Stomach (tissue), 9 donors: ENCODE measurements around the gene MAP7. TPM values are rescaled to one million over a fixed set of nuclear protein-coding genes. Genes with fewer than 3 reads are reported as not detected.
"Not testable (repeated sequence)": the region's sequence is repeated elsewhere in the genome, so short reads cannot be mapped to it uniquely, and the experiment has no call there.

Source experiments
- DNase-seq, 2 donors: peaks; one replicate each; pipeline versions ENCODE4 v3.0.0 to v3.0.0-alpha.2; 2013 to 2019
- H3K27ac ChIP-seq, 5 donors: fragments of 200-600 bp in 4 of 5; sonication (generic) in 4 of 5; one replicate each; pipeline ENCODE4 v1.5.1; 2013 to 2019; ENCODE audit warnings: mild to moderate bottlenecking in 1 of 5, moderate library complexity in 1 of 5
- H3K27me3 ChIP-seq, 3 donors: fragments of 200-600 bp; sonication (generic); one replicate each; pipeline ENCODE4 v1.5.1; 2017 to 2019; ENCODE audit warnings: mixed run types in 1 of 3
- H3K36me3 ChIP-seq, 4 donors: fragments of 200-600 bp; sonication (generic); 1 replicate in 3 of 4; 2 replicates in 1 of 4; pipeline ENCODE4 v1.5.1; 2016 to 2019
- H3K4me1 ChIP-seq, 4 donors: fragments of 200-600 bp; sonication (generic); one replicate each; pipeline ENCODE4 v1.5.1; 2016 to 2019
- H3K4me3 ChIP-seq, 4 donors: fragments of 200-600 bp; sonication (generic) in 3 of 4; one replicate each; pipeline ENCODE4 v1.5.1; 2016 to 2019; ENCODE audit warnings: mild to moderate bottlenecking in 1 of 4
- H3K9me3 ChIP-seq, 4 donors: fragments of 200-600 bp; sonication (generic); one replicate each; pipeline ENCODE4 v1.5.1; 2016 to 2019
- EP300 ChIP-seq: sonication (generic); formaldehyde crosslinking; IDR thresholded peaks from one replicate; pipeline ENCODE4 v1.6.1; 2017; ENCODE audit warnings: antibody characterized with exemption
- POLR2A ChIP-seq, 4 donors: fragments of 450-650 bp; IDR thresholded peaks; one replicate each; pipeline ENCODE4 v1.6.1; 2016; ENCODE audit warnings: antibody characterized with exemption in 4 of 4, control low read depth in 2 of 4, mild to moderate bottlenecking in 1 of 4, moderate library complexity in 1 of 4
- POLR2AphosphoS5 ChIP-seq, 3 donors: sonication (generic); formaldehyde crosslinking; IDR thresholded peaks; one replicate each; pipeline ENCODE4 v1.6.1; 2016; ENCODE audit warnings: antibody characterized with exemption in 3 of 3
- WGBS, 5 donors: extraction: QIAGEN DNeasy Blood & Tissue Kit in 3 of 5; methylation state at CpG; one replicate each; pipeline versions ENCODE4 v1.1.5 to v1.1.7; 2013 to 2018; 5-methylcytosine and 5-hydroxymethylcytosine counted together
- intact Hi-C: fragments of 100-400 bp; cut with DNase I; formaldehyde crosslinking; loops from one replicate; pipeline ENCODE4 v1.15.1; 2023; ENCODE audit warnings: low total_unique reads
- polyA plus RNA-seq, 3 donors: library from polyadenylated mRNA; stranded (reverse); fragments of 200-250 nt; gene quantifications; one replicate each; pipeline ENCODE4 v1.2.3, GENCODE V29; 2013
- total RNA-seq, 5 donors: library from RNA; depleted of rRNA; stranded (reverse); fragments of >200 nt; gene quantifications; one replicate each; pipeline versions ENCODE4 v1.1.0 to v1.2.3, GENCODE V29; 2014 to 2016
- TF ChIP-seq, protein P1 (sequence below), 7 experiments: fragments of 450-650 bp in 4 of 7; fragments of 200-600 bp in 3 of 7; sonication (generic) in 3 of 7; IDR thresholded peaks; one replicate each; pipeline ENCODE4 v1.5.1; 2016 to 2019; ENCODE audit warnings: antibody characterized with exemption in 7 of 7, control low read depth in 2 of 7, mild to moderate bottlenecking in 1 of 7
- donor health status: healthy with polysubstance abuse.
- donor health status: Bipolar disorder and iron deficiency.
- donor health status: healthy.

MAP7 gene
- total and polyA plus RNA-seq, 8 donors: 2.3 to 28.3 (median 9.7) TPM

DNA sequence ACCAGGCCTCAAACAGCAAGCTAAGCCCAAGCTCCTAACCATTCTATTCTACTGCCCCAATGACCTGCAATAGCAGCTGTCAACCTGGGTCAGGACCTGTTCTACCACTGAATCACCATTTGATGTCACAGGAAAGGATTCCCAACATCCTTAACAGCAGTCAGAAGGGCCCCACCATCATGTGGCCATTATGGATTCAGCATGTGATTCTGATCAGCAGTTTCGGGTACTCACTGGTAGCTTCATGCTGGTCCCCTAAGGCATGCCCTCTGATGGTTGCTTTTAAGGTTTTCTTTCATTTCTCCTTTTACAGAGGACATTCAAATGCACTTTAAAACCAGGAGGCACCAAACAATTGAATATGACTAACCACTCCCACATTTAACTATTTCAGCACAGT lies 37.3 kb upstream of the MAP7 start:
- H3K27ac ChIP-seq: peak overlapping the region in 3 of 5 donors; percentile 8 to 74 (median 61)
- intact Hi-C loops: no loop called here

DNA sequence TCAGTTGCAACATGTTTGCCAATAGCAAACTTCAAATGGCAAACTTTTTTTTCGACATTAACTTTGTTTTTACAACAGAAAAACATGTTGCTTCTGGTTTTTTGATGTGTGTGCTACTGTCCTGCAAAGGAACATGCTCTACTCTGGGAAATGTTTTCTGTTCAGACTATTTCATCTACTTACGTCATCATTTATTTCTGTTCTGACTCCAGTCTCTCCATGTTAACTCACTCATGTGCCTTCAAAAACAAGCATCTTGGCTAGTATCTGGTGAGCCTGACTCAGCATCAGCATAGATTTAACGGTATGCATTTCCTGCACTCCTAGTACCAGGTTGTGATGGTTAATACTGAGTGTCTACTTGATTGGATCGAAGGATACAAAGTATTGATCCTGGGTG lies 36.1 kb upstream of the MAP7 start:
- Histone ChIP-seq H3K27ac (peak overlapping the region in 4 of 5 donors; percentile 60 to 74 (median 65)), H3K4me3 (no peak overlapping the region), H3K4me1 (peaks cover 0 to 19% (median 8%) of the 10 kb centered on the region in 4 donors), H3K27me3 (no peaks in the 10 kb centered on the region), H3K9me3 (no peaks in the 10 kb centered on the region), H3K36me3 (peaks cover 16 to 82% (median 65%) of the 10 kb centered on the region in 4 donors)
- TF ChIP-seq EP300 (no peak), POLR2AphosphoS5 (IDR thresholded peaks at IDR 0.05) (peak in 2 of 3 donors; percentile 2 to 14)
- 58 to 68% (median 68%) methylated on average over 4 of the region's 4 CpGs for WGBS, 5 donors
- intact Hi-C loops: no loop called here
- DNase-seq: no peak

More for the DNA sequence above, 37.3 kb upstream of the MAP7 start:
- DNase-seq: no peak
- Histone ChIP-seq H3K36me3 (peaks cover 26 to 82% (median 65%) of the 10 kb centered on the region in 4 donors), H3K27me3 (no peaks in the 10 kb centered on the region), H3K9me3 (no peaks in the 10 kb centered on the region), H3K4me3 (no peak overlapping the region), H3K4me1 (peaks cover 0 to 18% (median 8%) of the 10 kb centered on the region in 4 donors)
- TF ChIP-seq POLR2AphosphoS5 (IDR thresholded peaks at IDR 0.05) (no peak), POLR2A (IDR thresholded peaks at IDR 0.05) (no peak), EP300 (no peak)
- TF ChIP-seq, protein P1, sequence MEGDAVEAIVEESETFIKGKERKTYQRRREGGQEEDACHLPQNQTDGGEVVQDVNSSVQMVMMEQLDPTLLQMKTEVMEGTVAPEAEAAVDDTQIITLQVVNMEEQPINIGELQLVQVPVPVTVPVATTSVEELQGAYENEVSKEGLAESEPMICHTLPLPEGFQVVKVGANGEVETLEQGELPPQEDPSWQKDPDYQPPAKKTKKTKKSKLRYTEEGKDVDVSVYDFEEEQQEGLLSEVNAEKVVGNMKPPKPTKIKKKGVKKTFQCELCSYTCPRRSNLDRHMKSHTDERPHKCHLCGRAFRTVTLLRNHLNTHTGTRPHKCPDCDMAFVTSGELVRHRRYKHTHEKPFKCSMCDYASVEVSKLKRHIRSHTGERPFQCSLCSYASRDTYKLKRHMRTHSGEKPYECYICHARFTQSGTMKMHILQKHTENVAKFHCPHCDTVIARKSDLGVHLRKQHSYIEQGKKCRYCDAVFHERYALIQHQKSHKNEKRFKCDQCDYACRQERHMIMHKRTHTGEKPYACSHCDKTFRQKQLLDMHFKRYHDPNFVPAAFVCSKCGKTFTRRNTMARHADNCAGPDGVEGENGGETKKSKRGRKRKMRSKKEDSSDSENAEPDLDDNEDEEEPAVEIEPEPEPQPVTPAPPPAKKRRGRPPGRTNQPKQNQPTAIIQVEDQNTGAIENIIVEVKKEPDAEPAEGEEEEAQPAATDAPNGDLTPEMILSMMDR (IDR thresholded peaks at IDR 0.05): no peak
- 94 to 100% (median 96%) methylated on average over 1 of the region's 1 CpG for WGBS, 5 donors

DNA sequence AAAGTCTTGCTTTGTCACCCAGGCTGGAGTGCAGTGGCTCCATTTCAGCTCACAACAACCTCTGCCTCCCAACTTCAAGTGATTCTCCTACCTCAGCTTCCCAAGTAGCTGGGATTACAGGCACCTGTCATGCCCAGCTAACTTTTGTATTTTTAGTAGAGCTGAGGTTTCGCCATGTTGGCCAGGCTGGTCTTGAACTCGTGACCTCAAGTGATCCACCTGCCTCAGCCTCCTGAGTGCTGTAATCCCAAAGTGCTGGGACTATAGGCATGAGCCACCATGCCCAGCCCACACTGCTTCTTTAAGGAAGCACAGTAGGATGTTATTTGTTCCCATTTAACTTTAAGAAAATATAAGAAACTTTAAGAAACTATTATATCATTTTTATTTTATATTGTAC lies 35.3 kb upstream of the MAP7 start:
- H3K27me3 ChIP-seq, H3K9me3 ChIP-seq, H3K4me3 ChIP-seq, DNase-seq, intact Hi-C loops: not testable (repeated sequence)
- Histone ChIP-seq H3K36me3 (peaks cover 11 to 82% (median 65%) of the 10 kb centered on the region in 4 donors), H3K27ac (peak overlapping the region in 4 of 5 donors; percentile 60 to 74 (median 65)), H3K4me1 (peaks cover 0 to 19% (median 8%) of the 10 kb centered on the region in 4 donors)
- 95 to 100% (median 98%) methylated on average over 2 of the region's 2 CpGs for WGBS, 5 donors

DNA sequence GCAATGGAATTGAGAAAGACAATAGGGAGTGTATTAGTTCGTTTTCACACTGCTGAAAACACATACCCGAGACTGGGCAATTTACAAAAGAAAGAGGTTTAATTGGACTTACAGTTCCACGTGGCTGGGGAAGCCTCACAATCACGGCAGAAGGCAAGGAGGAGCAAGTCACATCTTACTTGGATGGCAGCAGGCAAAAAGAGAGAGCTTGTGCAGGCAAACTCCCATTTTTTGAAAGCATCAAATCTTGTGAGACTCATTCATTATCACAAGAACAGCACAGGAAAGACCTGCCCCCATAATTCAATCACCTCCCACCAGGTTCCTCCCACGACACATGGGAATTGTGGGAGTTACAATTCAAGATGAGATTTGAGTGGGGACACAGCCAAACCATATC lies 34.1 kb upstream of the MAP7 start:
- 83 to 89% (median 87%) methylated on average over 5 of the region's 5 CpGs for WGBS, 5 donors
- Histone ChIP-seq H3K36me3 (peaks cover 8 to 82% (median 65%) of the 10 kb centered on the region in 4 donors), H3K27ac (peak overlapping the region in 3 of 5 donors; percentile 48 to 68 (median 60)), H3K4me1 (peaks cover 0 to 19% (median 8%) of the 10 kb centered on the region in 4 donors)
- DNase-seq, H3K4me3 ChIP-seq, intact Hi-C loops, H3K9me3 ChIP-seq, H3K27me3 ChIP-seq: not testable (repeated sequence)

DNA sequence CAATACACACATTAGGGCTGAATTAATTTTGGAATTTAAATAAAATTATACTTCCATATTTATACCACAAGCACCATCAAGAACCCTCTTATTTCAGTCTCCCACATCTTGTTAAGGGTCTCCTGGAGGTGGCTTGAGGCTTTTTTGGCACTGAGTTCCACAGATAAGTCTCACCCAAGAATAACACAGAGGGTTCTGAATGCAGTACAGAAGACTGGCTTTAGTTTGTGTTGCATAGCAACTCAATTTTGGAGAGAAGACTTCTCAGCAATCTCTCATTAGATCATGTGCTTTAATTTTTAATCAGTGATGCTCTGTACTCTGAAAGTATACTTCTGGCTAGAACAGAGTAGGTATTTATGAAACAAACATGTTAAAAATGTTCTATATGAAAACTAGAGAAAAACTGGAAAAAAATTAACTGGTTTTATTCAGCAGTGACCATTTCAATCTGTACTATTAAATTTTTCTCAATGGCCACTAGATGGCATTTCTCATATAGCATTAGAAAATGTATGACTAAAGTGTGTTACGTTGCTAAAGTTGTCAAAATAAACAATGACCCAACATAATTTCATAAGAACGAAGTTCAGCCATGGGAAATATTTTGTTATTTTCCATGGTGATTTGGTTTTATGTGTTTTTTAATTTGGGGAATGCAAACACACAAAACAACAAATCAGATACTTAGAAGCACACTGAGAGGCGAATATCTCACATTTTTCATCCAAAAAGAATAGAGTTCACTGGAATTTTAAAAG lies 32.7 kb upstream of the MAP7 start:
- peak in 1 of 2 donors; percentile 65 for DNase-seq
- Histone ChIP-seq H3K27ac (peak overlapping the region in 4 of 5 donors; percentile 26 to 68 (median 54)), H3K27me3 (no peaks in the 10 kb centered on the region), H3K36me3 (peaks cover 13 to 82% (median 64%) of the 10 kb centered on the region in 4 donors), H3K4me1 (peaks cover 0 to 25% (median 13%) of the 10 kb centered on the region in 4 donors), H3K9me3 (no peaks in the 10 kb centered on the region), H3K4me3 (no peak overlapping the region)
- TF ChIP-seq POLR2AphosphoS5 (IDR thresholded peaks at IDR 0.05) (no peak), POLR2A (IDR thresholded peaks at IDR 0.05) (no peak)
- TF ChIP-seq, protein P1 (IDR thresholded peaks at IDR 0.05): peak in 5 of 7 experiments; percentile 15 to 58 (median 50)
- 30 to 35% (median 32%) methylated on average over 3 of the region's 3 CpGs for WGBS, 5 donors
- intact Hi-C loops: no loop called here

DNA sequence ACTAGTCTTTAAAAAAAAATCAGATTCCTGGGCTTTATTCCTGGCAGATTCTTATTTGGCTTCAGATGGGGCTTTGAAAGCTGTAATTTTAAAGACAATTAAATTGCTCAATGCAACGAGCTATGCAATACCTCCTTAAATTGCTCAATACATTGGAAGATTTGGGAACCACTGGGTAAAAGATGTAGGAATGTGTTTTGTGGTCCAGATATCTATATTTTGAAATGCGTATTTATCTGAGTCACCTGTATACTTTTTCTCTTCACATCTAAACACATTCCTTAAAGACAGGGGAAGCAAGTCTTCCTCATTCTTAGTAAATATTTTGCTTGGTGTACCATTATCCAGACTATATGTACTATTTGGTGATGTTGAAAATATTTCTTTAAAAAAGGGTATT lies 29.6 kb upstream of the MAP7 start:
- WGBS, 5 donors: 87 to 96% (median 92%) methylated on average over 2 of the region's 2 CpGs
- Histone ChIP-seq H3K27me3 (no peaks in the 10 kb centered on the region), H3K4me3 (no peak overlapping the region), H3K27ac (no peak overlapping the region), H3K36me3 (peaks cover 13 to 88% (median 73%) of the 10 kb centered on the region in 4 donors), H3K4me1 (peaks cover 0 to 25% (median 14%) of the 10 kb centered on the region in 4 donors), H3K9me3 (no peaks in the 10 kb centered on the region)
- no peak for TF ChIP-seq POLR2A (IDR thresholded peaks at IDR 0.05)
- no peak for TF ChIP-seq EP300
- TF ChIP-seq, protein P1 (IDR thresholded peaks at IDR 0.05): no peak
- TF ChIP-seq POLR2AphosphoS5 (IDR thresholded peaks at IDR 0.05): no peak
- DNase-seq: no peak
- intact Hi-C loops: no loop called here
